ENCODE results near the gene BDH2.
A peak's percentile ranks its signal among the peaks of the same experiment; 100 is the strongest.

The BDH2 gene

DNA sequence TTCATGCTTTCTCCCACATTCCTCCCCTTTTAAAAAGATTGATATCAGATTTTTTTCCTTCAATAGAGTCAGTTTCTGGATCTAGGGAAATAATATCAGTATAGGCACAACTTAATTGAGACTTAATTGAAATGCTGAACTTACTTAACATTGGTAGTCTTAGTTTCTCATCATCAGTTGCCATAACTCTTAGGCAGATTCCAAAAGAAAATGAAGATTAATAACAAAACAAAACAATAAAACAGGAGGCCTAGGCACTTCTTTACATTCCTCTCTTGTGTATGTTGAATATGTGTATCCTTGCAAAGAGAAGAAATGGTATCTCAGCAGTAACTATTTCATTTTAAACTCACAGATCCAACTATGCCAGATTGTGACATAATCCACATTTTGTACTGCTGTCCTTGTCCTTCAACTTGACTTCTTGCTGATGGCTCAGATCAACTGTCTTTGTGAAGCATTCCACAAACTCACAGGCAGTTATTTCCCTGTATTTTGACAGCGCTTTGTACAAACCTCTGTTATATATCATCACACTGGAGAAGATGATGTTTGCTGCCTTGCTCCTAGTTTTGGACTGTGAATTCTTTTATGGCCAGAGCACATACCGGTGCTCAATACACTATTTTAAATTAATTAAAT lies 14.0 kb downstream of the BDH2 start:
- DNase-seq (ENCODE audit: low read depth) = no peak

- no peak for DNase-seq (ENCODE audit: low read depth)
Measured at GRCh38 chr4:103079621-103080020, 20.0 kb downstream of the BDH2 start.

DNA sequence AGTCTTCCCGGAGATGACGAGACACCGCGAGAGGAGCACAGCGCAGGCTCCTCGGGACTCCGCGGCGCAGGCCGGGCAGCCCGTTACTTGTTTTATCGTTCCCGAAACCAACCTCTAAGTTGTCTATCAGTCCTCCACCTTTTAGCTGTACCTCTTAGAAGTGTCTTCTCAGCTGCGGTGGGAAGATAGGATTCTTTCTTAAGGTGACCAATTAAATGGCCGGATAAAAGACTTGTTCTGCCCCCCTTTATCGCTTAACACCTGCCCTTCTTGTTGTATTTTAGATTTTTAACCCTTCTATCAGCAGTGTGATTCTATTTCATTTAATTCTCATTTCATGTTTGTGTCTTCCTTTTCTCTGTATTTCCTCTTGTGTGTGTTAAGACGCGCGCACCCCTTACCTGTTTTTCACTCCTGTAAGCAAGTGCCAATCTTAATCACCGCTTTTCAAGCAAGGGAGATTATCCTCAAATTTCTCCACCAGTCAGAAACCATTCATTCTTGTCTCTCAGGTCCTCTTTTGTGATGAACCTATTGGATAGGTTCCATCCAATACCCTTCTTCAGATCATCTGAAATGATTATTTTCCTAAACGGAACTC lies 22.8 kb downstream of the BDH2 start, which contains the start of gene SLC9B2:
SLC9B2 (minus strand) TSS at position 15 of the 601 bp plus-strand sequence. CDS start 9,211 bp downstream, outside the sequence.
- DNase-seq (ENCODE audit: low read depth) = peak; percentile 42

DNA sequence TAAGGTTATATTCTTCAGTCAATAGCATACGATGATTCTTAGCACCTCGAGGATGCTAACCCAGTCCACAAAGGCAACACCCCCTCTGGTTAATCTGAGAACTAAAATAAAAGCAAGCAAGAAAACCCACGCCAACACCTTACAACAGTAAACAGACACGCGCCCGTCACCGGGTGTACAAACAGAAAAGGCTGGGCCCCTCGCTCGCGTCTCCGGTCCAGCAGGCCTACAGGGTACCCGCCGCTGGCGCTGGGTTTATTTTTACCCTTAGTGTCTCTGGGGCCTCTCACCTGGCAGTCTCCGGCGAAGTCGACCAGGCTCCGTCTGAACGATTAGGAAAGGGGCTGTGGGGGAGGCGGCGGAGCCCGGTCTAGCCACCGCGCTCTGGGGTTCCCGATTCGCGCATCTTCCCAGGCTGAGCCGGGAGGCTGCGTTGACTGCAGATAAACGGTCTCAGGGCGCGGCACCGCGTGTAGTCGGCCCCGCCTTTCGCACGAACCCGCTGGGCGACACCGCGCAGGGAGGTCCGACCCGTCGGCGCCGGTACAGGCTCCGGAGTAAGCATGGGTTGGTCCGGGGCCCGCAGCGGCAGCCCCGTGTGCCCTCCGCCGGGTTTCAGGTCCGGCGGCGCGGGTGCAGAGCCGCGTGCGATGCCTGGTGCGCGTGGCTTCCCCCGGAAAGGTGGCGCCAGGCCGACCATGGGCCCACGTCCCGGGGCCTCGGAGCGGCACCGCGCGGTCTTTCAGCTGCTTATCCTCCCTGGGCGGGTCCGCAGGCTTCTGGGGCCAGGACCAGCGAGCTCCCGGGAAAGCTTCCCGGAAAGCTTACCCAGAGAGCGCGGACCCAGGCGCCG lies 23.5 kb downstream of the BDH2 start:
- peak; percentile 52 for DNase-seq (ENCODE audit: low read depth)

DNA sequence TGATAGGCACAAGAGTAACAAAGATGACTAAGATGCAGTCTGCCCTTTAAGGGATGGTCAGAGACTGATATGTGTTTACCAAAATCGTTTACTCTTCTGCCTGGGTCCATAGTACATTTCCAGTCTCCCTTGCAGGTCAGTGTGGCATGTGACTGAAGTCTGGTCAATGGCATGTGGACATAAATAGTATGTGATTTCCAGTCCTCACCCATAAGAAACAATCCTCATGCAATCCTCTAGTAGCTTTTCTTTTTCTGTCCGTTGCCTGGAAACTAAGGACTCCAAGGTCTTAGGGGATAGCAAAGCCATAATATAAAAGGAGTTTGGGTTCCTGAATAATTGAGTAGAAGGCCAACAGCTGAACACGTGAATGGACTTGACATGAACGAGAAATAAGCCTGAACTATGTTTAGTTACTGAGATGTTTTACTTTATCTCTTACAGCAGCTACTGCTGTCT lies 24.2 kb downstream of the BDH2 start:
- no peak for DNase-seq (ENCODE audit: low read depth)

DNA sequence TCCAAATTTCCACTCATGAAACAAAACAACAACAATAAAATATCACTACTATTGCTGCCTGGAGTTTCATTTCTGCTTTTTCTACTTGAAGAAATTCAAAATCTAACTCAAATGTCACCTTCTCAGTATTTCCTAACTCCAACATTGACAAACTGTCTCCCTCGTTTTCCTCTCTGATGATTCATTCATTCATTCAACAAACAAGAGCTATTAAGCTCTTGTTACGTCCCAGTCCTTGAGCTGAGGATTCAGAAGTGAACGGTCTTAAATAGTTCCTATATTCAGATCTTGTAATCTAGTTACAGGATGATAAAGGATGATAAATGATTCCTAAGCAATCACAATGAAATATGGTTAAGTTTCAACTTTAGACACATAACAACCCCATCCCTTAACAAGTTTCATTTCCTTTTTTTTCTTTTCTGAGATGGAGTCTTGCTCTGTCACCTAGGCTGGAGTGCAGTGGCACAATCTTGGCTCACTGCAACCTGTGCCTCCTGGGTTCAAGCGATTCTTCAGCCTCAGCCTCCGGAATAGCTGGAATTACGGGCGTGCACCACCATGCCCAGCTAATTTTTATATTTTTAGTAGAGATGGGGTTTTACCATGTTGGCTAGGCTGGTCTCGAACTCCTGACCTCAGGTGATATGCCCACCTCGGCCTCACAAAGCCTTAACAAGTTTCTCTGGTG lies 24.7 kb downstream of the BDH2 start:
- no peak for DNase-seq (ENCODE audit: low read depth)

- DNase-seq (ENCODE audit: low read depth) = no peak
Measured at GRCh38 chr4:103073792-103074438, 25.7 kb downstream of the BDH2 start.

DNA sequence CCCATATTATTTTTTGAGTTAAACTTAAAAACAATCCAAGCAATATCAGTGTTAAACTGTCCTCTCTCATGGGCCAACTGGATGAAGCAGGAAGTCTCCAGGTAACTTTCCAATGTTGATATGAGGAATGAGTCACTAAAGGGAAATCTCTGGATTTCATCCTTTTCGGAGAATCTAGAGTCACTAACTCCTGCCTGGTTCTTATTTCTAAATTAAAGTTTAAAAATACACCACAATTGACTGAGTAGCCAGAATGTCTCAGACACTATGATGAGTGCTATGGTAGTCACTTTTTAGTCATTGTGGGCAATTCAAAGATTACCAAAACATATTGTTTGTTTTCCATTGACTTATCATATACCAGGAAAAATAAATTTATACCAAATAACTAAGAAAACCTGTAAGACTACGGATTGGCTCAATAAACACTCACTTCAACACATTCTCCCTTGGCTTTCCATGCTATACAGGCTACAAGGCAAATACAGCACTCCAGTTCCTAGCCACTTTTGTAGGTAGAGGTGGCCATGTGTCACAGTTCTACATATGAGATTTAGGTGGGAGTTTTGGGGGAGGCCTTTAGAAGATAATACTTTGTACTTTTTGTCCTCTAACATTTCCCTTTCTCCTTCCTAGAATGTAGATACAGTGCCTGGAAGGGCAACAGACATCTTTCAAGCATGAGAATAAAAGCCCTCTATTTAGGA lies 31.6 kb downstream of the BDH2 start:
- DNase-seq (ENCODE audit: low read depth) = no peak

DNA sequence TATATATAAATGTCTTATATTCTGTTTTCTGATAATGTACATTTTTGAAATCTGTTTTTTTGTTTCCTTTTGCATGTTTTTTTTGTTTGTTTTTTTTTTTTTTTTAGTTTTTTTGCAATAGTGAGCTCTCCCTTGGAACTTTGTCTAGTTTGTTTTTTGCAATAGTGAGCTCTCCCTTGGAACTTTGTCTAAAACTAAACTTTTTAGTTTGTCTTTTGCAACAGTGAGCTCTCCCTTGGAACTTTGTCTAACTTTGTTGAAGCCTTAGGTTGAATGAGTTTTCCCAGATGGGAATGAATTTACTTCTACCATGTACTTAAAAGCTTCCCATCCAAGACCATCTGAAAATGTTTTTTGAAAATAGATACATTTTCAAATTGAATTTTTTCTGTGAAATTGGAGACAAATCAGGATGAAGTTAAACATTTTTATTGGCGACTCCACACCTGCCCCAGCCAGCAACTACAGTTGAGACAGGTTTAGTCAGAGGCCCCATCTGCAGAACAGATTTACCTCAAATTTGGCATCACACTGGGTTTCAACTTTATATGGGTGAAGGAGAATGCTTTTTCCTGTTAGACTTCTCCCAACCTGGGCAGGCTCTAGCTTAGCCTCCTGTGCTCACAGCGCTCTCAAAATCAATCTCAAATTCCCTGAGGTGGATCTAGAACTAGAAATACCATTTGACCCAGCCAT lies 39.0 kb downstream of the BDH2 start:
- no peak for DNase-seq (ENCODE audit: low read depth)

GRCh38 chr4:103054030-103054429 lies 45.6 kb downstream of the BDH2 start:
- no peak for DNase-seq (ENCODE audit: low read depth)

DNA sequence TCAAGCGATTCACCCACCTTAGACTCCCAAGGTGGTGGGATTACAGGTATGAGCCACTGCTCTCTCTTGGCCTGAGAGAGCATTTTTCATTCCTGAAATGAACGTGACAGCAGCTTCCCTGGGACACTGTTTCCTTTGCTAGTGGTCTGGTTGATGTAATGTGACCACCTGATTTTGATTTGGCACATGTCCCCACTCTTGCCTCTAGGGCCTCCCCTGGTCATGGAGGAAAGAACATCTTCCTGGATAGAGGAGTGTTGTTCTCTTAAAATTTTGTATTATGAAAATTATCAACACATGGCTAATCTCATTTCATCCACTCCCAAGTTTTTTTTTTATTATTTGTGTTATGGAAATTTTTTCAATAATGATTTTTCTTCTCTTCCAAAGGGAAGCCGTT lies 46.9 kb downstream of the BDH2 start:
- DNase-seq (ENCODE audit: low read depth) = no peak

DNA sequence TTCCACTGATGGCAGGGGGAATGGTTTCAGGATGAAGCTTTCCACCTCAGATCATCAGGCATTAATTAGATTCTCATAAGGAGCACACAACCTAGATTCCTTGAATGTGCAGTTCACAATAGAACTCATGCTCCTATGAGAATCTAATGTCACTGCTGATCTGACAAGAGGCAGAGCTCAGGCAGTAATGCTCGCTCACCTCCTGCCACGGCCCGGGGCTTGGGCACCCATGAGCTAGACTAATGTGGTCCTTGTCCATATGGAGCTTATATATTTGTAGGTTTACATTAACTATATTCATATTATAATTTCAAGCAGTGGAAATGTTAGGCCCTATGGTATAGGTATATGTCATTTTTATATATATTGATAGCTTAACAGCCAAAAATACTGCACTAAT lies 47.5 kb downstream of the BDH2 start:
- DNase-seq (ENCODE audit: low read depth) = no peak

GRCh38 chr4:103050736-103051436 lies 48.7 kb downstream of the BDH2 start:
- no peak for DNase-seq (ENCODE audit: low read depth)

DNA sequence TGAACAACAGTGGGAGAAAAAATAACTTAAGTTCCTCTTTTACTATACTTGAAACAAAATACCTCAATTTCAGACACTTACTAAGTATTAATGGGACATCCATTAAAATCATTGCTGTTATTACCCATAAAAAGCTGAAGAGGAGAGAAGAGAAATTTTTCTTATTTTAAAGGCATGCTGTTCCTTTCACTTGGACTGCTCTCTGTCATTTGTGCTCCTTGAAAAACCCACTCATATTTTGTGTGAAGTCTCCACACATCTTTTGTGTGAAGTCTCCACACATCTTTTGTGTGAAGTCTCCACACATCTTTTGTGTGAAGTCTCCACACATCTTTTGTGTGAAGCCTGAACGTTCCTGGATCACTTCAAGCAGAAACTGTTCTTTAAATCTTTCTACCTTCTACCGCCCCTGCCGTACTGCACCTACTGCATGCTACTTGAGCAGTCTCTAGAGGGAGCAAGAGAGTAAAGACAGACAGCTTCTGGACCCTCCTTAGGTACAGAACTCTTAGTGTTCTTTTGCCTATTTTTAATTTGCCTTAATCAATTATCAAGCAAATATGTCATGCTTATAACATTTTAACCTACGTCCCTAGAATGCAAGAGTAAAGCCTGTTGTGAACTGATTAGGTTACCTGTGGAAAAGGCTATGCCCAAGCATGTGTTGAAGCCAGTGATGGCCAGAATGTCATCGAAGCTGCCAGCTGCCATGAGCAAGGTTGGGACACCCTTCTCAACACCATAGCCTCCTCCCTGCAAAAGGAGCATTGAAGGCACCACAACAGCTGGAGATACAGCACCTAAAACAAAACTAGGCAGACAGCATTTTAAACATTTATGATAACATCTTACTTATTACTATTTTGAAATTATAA lies 53.0 kb downstream of the BDH2 start:
- DNase-seq (ENCODE audit: low read depth) = peak; percentile 4

GRCh38 chr4:103044183-103044582 lies 55.5 kb downstream of the BDH2 start:
- DNase-seq (ENCODE audit: low read depth) = no peak

- no peak for DNase-seq (ENCODE audit: low read depth)
Measured at GRCh38 chr4:103036169-103036568, 63.5 kb downstream of the BDH2 start.

- DNase-seq (ENCODE audit: low read depth) = no peak
Measured at GRCh38 chr4:103032574-103032973, 67.1 kb downstream of the BDH2 start.

DNA sequence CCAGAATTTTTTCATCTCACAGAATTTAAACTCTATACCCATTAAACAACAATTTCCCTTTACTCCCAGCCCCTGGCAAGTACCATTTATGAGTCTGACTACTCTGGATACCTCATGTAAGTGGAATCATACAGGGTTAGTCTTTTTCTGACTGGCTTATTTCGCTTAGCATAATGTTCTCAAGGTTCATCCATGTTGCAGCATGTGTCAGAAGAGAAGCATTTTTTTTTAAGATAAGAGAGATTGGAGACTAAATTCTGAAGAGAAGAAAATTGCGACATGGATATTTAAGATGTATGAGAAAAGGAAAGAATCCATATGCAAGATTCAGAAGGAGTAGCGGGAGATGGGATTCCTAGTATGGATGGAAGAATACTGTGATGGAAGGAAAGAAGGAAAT lies 68.8 kb downstream of the BDH2 start:
- DNase-seq (ENCODE audit: low read depth) = no peak

- no peak for DNase-seq (ENCODE audit: low read depth)
Measured at GRCh38 chr4:103029300-103029699, 70.3 kb downstream of the BDH2 start.
